ELR (cell line): Measurements from ENCODE around the gene TNFAIP8L3.

Experiments
- DNase-seq: peaks from one replicate; pipeline ENCODE4 v3.0.0-alpha.2; 2015; ENCODE audit warnings: low read depth

The TNFAIP8L3 gene

DNA sequence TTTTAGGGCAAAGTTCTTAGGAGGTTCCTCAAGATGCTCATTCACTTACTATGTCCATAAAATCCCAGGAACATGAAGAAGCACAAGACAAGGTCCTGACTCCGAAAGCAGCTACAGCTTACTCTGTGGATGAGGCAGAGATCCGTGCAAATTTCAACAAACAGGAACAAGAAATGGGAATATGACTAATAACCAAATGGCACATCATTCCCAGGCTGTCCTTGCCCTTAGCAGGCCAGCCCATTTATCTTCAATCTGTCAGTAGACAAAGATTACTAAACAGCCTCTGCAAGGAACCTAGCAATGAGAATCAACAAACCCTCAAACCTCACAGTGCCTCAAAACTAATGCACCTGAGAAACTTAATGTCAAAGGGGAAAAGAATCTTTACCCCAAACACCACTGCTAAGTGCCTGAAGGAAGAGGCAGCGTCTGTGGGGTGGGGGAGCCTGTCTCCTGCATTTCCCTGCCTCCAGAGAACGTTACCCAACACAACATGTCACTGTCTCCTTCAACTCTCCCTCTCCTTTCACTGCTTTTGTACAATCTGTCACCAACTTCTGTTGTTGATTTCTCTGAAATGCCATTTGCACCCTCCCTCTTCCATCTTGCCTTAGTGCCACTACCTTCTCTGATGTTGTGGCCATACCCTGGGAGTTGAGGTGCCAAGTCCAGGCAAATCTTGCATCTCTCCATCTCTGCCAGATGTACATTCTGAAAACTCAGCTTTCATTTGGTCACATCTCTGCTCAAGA is 4.8 kb downstream of the TNFAIP8L3 start:
- peak; percentile 13 for DNase-seq

DNA sequence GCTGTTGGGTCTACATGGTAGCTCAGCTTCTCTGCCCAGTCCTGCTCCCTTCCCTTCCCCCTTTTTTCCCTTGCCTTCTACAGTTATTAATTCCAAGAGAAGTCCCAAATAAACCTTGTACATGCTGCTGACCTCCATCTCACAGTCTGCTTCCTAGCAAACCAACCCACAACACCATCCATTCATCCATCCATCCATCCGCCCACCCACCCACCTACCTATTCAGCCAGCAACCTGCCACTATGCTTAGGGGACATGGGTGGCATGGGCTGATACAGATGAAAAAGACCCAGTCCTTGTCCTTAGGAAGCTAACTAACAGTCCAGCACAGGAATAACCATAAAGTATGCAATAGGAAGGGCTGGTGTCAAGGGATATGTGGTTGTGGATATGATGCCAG is 5.7 kb downstream of the TNFAIP8L3 start:
- no peak for DNase-seq

DNA sequence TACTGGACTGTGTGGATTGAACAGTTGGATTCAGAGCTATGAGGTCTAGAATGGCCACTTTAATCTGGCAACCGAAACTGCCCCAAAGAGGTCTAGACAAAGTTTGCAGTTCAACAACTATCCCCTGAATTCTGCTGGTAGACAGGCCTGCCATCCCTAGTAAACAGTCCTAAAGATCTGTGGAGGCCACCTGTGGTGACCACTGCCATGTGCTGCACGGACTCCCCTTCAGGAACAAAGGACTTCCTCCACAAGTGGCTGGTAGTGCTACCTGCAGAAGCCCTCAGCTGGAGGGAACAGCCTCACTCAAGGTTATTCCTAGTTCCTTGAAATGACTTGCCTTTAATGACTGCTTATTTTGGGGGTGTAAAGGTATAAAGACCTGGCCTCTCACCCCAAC is 6.1 kb downstream of the TNFAIP8L3 start:
- no peak for DNase-seq

DNA sequence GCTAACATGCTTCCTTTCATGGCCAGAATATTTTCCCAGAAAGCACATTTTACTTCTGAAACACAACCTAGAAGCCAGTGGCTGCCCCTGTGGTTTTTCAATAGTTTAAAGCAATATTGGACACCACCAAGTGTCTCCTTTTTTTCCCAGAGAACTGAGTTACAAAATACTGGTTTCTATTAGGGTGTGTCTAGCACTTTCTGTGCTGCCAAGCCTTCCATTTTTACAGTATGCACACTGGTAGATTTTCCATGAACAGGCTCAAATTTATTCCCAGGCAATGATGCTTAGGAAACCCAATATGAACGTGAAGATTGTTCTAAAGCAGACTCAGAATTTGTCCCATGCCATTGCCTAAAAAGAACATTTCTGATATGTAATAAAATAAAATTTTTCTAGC is 7.2 kb downstream of the TNFAIP8L3 start:
- no peak for DNase-seq

DNA sequence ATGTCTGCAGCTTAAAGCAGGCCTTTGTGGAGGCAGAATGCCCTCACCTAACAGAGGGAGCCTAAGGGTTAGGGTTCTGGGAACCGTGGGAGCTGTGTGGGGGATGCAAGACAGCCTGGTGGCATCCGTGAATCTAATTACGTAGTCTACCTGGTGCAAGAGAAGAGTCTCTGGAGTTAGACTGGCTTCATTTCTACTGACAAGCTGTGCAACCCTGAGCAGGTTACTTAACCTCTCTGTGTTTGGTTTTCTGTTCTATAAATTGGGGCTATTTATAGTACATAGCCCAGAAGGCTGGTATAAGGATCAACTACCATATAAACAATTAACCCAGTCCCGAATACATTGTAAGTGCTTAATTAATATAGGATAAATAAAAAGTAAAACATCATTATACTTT is 8.3 kb downstream of the TNFAIP8L3 start:
- no peak for DNase-seq

DNA sequence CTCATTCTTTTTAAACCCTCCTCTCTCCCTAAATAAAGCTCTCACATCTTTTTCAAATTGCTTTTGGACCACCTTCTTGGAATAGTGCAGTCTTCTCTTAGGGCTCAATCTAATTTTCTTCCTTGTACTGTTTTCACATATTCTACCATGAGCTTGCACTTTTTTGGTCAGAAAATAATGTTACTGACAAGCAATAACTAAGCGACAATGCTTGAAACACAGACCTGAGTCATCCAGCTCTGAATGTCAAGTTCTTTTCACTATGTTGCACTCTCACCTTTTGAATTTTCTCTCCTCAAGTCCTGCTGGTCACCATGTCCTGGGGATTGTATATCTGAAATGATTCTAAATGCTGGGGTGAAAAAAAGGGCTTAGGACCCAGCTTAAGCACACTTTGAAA is 8.9 kb downstream of the TNFAIP8L3 start:
- no peak for DNase-seq

DNA sequence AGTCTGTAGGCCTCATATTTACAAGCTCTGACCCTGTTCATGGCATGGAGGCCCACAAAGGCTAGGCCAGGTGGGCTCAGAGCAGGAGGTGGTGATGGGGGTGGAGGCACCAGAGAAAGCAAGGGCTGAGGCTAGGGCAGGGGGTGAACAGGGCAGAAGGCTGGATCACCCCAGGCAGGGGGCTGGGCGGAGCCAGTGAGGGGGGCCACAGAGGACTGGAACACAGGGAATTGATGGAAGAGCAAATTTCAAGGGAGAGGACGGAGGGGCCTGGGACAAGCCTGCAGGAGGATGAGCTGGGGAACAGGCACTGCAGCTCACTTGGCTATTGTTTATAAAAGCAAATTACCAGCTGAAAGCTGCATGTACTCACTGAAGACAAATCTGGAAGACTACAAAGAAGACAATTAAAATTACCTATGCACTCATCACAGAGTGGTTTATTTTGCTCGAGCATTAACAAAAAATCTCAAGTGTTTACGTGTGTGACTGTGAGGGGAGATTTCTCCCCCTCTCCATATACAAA is 11.0 kb downstream of the TNFAIP8L3 start:
- no peak for DNase-seq

DNA sequence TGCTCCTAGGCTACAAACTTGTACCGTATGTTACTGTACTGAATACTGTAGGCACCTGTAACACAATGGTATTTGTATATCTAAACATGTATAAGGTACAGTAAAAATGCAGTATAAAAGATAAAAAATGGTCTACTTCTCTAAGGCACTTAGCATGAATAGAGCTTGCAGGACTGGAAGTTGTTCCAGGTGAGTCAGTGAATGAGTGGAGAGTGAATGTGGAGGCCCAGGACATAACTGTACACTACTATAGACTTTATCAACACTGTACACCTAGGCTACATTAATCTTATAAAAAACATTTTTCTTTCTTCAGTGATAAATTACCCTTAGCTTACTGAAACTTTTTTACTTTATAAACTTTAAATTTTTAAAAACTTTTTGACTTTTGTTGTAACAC is 12.5 kb downstream of the TNFAIP8L3 start:
- DNase-seq = no peak

DNA sequence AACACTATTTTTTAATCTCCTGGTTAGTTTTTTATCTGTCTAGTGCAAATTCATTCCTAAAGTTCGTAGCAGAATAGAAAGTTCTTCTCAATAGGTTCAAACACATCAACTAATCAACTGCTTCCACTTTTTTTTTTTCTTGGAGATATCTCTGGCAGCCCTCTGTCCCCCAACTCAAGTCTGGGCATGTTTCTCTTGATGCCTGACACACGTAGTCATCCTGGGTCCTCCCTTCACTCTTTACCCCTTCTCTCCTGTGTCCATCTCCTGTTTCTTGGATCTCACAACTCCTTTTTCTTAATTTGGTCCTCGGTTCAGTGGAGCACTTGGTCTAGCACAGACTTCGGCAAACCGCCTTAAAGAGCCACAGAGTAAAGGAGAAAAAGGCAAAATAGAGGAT is 14.4 kb downstream of the TNFAIP8L3 start:
- DNase-seq = no peak

DNA sequence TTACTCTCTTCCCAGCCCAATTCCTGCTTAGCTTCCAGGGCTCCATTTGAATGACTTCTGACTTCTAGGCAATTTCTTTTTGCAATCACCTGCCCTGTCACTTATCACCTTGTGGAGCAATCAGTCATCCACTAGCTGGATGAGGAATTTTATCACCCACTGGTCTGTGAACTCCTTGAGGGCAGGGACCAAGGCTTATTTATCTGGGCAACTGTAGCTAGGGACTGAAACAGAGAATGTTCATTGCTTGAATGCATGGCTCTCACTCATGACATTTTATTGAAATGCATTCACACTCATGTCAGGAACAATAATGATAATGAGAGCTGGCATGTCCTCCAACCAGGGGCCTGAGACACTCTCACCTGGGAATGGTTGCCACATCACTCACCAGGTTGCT is 15.5 kb downstream of the TNFAIP8L3 start:
- DNase-seq = no peak

DNA sequence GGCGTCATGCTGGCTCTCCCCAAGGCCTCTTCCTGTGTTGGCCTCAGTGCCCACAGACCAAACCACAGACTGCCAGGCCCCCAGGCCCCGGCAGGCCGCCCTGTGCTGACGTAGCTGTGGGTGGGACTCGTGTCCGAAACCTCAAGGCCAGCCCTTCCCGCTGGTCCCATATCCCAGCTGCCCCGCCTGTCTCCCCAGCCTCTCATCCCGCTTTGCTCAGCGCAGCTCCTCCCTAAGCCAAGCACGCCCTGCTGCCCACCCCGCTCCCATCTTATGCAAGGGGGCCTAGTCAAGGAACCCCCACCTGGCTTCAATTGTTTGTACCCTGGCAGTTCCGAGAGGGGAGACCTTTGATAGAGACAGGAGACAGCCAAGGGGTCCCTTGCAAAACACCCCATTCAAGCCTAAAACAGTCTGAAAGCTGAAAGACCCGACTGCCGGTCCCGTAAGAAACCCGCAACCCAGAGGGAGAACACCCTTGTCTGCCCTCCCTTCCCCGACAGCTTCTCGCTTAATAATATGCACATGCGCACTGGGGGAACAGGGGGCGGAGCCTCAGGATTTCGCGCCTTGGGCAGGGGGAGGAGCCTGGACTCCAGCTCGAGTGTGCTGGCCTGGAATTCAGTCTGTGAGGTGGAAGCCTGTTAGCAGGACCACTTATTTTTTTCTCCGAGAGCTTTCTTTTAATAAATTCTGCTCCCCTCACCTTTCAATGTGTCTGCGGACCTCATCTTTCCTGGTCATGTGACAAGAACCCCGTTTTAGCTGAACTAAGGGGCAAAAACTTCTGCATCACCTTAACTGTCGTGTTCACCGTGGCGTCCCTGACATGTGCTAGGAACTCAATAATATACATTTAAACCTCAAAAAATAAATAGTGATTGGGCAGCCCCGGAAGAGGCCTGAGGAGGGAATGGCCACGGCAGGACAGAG is 17.2 kb downstream of the TNFAIP8L3 start:
- peak; percentile 89 for DNase-seq

DNA sequence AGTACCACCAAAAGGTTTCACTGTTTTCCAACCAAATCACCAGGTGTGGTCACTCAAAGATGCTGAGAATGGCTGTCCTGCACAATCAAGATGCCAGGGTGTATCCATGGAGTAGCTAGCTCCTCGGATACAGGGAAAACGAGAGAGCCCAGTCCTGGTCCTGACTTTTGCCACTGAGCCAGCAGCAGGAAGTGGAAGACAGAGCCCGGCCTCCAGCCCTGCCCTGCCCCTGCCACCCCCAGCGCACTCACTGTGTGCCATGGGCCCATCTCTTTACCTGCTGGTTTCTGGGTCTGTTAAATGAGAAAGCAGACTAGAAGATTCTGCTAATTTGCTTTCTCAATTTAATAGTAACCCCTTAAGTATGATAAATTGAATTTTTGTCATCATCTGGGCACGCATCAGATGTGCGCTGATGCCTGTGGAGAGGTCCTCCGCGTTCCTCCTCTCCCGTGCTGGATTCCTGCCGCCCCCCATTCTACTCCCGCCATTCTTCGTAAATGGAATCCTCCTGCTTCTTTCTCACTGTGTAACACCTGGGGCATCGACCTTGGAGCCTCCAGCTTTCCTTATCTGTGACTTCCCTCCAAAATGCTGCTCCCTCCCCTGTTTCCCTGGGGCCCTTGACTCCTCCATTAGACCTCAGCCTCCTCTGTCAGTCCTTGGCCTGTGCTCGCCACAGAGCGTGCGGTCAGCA is 18.0 kb downstream of the TNFAIP8L3 start:
- DNase-seq = no peak

DNA sequence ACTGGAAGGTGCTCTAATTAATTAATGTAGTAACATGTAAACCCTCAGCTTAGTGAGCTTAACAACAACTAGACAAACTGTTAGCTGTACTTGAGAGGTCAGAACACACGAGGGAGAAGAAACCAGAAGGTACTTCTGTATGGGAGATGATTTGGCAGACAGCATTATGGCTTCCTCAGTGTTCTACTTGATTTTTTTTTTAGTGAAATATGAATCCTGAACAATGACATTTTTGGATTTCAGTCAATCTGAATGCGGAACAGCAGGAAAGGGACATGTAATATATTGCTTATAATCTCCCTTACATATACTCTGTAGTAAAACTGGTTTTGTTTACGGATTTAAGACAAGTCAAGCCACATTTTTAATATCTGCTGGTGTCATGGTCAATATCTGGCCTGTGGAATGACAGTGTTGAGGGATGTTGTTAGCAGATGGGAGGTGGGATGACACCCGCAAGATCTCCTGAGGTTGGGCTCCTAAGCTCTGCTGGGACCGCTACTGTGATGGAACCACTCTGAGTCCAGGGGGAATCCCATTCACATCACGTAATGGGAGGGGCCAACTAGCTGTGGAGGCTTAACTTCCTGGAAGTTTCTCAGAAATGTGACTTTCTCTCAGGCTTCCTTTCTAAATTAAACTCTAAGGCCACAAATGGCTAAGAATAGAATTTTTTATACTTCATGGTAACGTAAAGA is 18.7 kb downstream of the TNFAIP8L3 start:
- DNase-seq = no peak

DNA sequence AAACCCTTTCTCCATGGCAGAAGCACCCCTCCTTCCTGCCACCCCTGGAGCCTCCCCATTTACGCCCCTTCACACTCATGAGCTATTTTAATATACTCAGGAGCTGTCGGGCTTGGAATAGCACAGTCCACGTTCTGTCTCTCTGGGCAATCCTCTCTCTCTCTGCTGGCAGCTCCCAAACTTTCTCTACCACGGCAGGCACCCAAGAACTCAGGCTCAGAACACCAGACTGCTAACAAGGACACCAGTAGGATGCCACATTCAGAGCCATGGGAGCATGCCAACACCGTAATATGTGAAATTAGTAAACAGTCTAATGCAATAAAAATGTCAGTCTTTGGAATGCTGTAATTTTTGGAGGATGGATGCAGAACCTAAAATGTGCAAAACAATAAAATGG is 19.3 kb downstream of the TNFAIP8L3 start:
- no peak for DNase-seq

DNA sequence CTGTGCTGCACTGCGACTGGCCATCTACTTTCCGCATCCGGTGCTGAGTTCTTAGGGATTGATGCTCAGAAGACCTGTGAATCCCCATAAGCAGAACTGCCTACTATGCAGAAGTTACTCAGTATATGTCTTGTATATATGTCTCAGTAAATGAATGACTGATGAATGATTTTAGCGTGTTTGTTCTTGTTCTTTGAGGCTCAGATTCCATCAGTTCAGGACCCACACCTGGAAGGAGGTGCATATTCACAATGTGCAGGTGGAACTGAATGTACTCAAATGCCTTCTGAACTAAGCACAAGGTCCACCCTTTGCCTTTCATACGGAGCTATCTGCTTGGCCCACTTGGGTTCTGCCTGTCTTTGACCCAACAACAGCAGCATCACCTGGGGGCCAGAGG is 19.8 kb downstream of the TNFAIP8L3 start:
- DNase-seq = no peak

DNA sequence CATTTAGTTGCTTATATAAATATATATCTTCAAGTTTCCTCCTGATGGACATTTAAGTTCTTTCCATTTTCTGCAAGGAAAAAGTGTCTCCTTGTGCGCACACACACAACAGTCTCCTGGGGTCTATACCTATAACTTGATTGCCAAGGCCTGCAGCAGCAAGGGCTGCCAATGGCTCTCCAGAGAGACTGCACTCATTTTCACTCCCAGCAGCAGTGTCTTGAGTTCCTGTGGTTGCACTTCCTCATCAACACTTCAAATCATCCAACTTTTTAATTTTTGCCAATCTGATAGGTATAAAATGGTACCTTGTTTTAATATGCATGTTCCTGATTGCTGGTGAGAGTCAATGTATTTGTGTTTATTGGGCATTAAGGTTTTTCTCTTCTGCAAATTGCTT is 23.1 kb downstream of the TNFAIP8L3 start:
- DNase-seq = no peak

DNA sequence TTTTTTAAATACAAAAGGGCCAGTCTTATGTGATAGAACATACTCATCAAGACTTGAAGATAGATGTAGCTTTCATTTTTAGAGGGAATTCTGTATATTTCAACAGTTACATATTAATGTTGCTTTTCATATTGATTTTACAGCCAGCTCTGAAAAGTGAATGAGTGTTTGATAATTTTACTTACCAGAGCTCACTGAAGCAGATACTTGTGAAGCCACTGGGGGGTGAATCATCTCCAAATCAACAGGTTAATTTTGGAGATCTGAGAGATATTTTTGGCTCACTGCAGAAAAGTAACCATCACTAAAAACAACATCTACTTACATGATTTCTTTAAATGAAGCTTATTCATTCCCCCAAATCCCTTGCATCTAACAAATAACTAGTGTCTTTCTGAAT is 24.7 kb downstream of the TNFAIP8L3 start:
- no peak for DNase-seq

DNA sequence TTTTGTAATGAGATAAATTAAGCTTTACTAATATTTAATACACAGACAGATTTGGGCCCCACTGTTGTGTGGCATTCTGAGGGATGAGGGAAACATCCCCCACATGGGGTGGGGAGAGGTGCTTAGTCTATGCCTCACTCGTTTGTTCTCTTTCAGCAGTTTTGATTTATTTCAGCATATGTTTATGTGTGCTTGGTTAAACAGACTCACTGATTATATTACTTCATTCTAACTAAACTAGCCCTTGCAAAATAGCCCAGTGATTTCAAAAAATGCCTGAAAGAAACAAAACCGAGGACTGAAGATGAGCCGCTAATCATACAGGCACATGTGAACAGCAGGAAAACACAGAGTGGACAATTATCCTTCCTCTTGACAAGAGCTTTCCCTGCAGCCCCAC is 27.2 kb downstream of the TNFAIP8L3 start:
- DNase-seq = no peak

DNA sequence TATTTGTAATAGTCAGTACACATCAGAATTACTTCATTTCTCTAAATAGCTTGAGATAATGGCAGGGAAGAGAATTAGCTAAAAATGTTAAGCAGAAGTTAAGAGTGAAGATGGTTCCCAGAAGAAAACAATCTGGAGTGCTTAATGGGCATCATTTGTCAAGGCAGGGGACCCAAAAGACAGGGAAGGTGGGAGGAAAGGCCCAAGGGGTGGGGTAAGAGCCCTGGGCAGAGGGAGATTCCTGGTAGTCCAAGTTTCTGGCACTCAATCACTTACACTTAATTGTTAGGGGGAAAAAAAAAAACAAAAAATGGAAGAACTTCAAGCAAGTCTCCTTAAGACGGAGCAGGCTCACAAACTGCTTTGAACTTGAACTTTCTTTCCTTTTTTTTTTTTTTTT is 28.9 kb downstream of the TNFAIP8L3 start:
- no peak for DNase-seq

DNA sequence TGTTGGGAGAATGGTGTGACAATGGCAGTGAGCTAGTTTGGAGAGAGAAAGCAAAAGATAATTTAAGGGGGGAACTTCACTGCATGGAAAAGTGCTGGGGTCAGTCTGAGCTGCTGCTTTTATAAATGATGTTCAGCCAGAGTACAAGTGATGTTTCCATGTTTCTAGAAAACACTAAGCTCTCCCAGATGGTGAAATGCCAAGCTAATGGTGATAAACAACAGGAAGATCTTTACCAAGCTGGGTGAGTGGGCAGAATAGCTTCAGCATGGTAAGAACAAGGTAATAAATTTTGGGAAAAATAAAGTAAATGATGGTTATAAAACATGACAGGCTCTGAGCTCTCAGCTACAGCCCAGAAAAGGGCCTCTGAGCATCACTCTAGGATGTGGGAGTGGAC is 29.4 kb downstream of the TNFAIP8L3 start:
- DNase-seq = no peak

DNA sequence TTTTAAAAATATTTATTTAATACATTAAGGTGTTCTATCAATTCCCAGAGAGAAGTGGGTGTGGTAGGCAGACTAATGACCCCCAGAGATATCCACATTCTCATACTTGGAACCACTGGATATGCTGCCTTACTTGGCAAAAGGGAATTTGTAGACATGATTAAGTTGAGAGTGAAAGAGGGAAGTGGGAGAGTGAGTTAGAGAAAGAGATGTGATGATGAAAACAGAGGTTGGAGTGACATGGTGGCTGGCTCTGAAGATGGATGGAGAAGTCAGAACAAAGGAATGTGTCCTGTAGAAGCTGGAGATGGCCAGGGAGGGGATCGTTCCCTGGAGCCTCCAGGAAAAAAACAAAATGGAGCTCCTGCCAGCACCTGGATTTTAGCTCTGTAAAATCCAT is 32.0 kb downstream of the TNFAIP8L3 start:
- DNase-seq = no peak
